GM23338 (cell line): ENCODE measurements around the gene CHST13. TPM values are rescaled to one million over a fixed set of nuclear protein-coding genes. Genes with fewer than 3 reads are reported as not detected.

ENCODE experiments used
- ATAC-seq: fragments of 200-7000 bp; cut with Tn5 transposase; 3 replicates; pipeline ENCODE4 v1.9.1; 2020
- DNase-seq: peaks from one replicate; pipeline ENCODE4 v3.0.0-alpha.2; 2015; ENCODE audit warnings: low spot score
- H2AFZ ChIP-seq: fragments of 200-600 bp; sonication (generic); 2 replicates; pipeline ENCODE4 v1.8.0; 2016; ENCODE audit warnings: antibody characterized with exemption, mild to moderate bottlenecking, moderate library complexity
- H3F3A ChIP-seq: fragments of 200-600 bp; sonication (generic); replicated peaks from 2 replicates; pipeline ENCODE4 v1.8.0; 2017; ENCODE audit warnings: antibody characterized with exemption, mixed run types, low read depth
- H3K27ac ChIP-seq: fragments of 200-600 bp; sonication (generic); 2 replicates; pipeline ENCODE4 v1.6.1; 2016; ENCODE audit warnings: low read depth
- H3K27me3 ChIP-seq: fragments of 200-600 bp; sonication (generic); 2 replicates; pipeline ENCODE4 v1.8.0; 2016; ENCODE audit warnings: mild to moderate bottlenecking, mixed run types, moderate library complexity; ENCODE audit not compliant: insufficient read depth
- H3K36me3 ChIP-seq: fragments of 200-600 bp; sonication (generic); 2 replicates; pipeline ENCODE4 v1.8.0; 2016; ENCODE audit warnings: mild to moderate bottlenecking; ENCODE audit not compliant: insufficient read depth
- H3K4me1 ChIP-seq: fragments of 200-600 bp; sonication (generic); 2 replicates; pipeline ENCODE4 v1.8.0; 2016; ENCODE audit warnings: mild to moderate bottlenecking, moderate library complexity; ENCODE audit not compliant: insufficient read depth
- H3K4me2 ChIP-seq: fragments of 200-600 bp; sonication (generic); 2 replicates; pipeline ENCODE4 v1.7.1; 2017; ENCODE audit warnings: mixed run types
- H3K4me3 ChIP-seq: fragments of 200-600 bp; sonication (generic); 2 replicates; pipeline ENCODE4 v1.6.1; 2016; ENCODE audit warnings: mixed run types
- H3K79me2 ChIP-seq: fragments of 200-600 bp; sonication (generic); replicated peaks from 2 replicates; pipeline ENCODE4 v1.8.0; 2017; ENCODE audit warnings: mild to moderate bottlenecking; ENCODE audit not compliant: insufficient read depth
- H3K9me2 ChIP-seq: fragments of 200-600 bp; sonication (generic); 2 replicates; pipeline ENCODE4 v1.8.0; 2017; ENCODE audit not compliant: insufficient read depth
- H4K20me1 ChIP-seq: fragments of 200-600 bp; sonication (generic); replicated peaks from 2 replicates; pipeline ENCODE4 v1.8.0; 2017; ENCODE audit warnings: mild to moderate bottlenecking; ENCODE audit not compliant: insufficient read depth
- H3K27ac Mint-ChIP-seq: 2 replicates; pipeline ENCODE4 v1.8.0; 2020; ENCODE audit warnings: inconsistent platforms, mild to moderate bottlenecking, moderate library complexity, mixed read lengths
- H3K27me3 Mint-ChIP-seq: 3 replicates; pipeline ENCODE4 v1.8.0; 2022; ENCODE audit warnings: low read depth, mild to moderate bottlenecking, moderate library complexity, mixed read lengths, inconsistent platforms; ENCODE audit not compliant: insufficient read depth, poor library complexity
- H3K36me3 Mint-ChIP-seq: 3 replicates; pipeline ENCODE4 v1.8.0; 2021; ENCODE audit warnings: low read depth, mild to moderate bottlenecking, inconsistent platforms, moderate library complexity, mixed read lengths
- H3K4me1 Mint-ChIP-seq: 3 replicates; pipeline ENCODE4 v1.8.0; 2020; ENCODE audit warnings: mild to moderate bottlenecking, inconsistent platforms, mixed read lengths
- H3K4me3 Mint-ChIP-seq: 3 replicates; pipeline ENCODE4 v1.8.0; 2021; ENCODE audit warnings: moderate library complexity, mild to moderate bottlenecking, inconsistent platforms, mixed read lengths
- H3K9me3 Mint-ChIP-seq: 3 replicates; pipeline ENCODE4 v1.8.0; 2020; ENCODE audit warnings: moderate library complexity, mild to moderate bottlenecking, inconsistent platforms, mixed read lengths
- CREB1 ChIP-seq: fragments of 250-450 bp; sonication (Bioruptor Pico); IDR thresholded peaks from 2 replicates; pipeline ENCODE4 v1.5.0; 2020; ENCODE audit warnings: low read depth, mild to moderate bottlenecking, moderate library complexity
- CTCF ChIP-seq, 2 experiments: fragments of 200-600 bp in 1 of 2; sonication (generic) in 1 of 2; conservative IDR thresholded peaks; 2 replicates each; pipeline versions ENCODE4 v1.5.1 to v1.6.1; 2016 to 2017; ENCODE audit warnings: antibody characterized with exemption in 2 of 2, low read depth in 2 of 2, mild to moderate bottlenecking in 2 of 2, moderate library complexity in 1 of 2
- EZH2phosphoT487 ChIP-seq: fragments of 200-600 bp; sonication (generic); IDR thresholded peaks from one replicate; pipeline ENCODE4 v1.8.1; 2018; ENCODE audit warnings: antibody characterized with exemption; ENCODE audit not compliant: unreplicated experiment
- REST ChIP-seq: IDR thresholded peaks from one replicate; pipeline ENCODE4 v1.6.1; 2018; ENCODE audit warnings: antibody characterized with exemption; ENCODE audit not compliant: unreplicated experiment
- ZNF462 ChIP-seq: fragments of 250-450 bp; sonication (Bioruptor Pico); IDR thresholded peaks from 2 replicates; pipeline ENCODE4 v1.5.0; 2020; ENCODE audit warnings: mild to moderate bottlenecking, moderate library complexity
- polyA plus RNA-seq: library from polyadenylated mRNA; unstranded; fragments of >200 nt; fragmentation: Nextera tagmentation; extraction: Ambion mirVana; gene quantifications from 2 replicates; pipeline ENCODE4 v1.2.1, GENCODE V29; 2016
- total RNA-seq: library from RNA; depleted of rRNA; stranded (reverse); fragments of >200 nt; shearing (Covaris generic); gene quantifications from 2 replicates; pipeline ENCODE4 v1.2.3, GENCODE V29; 2014

Gene CHST13
- total and polyA plus RNA-seq, 2 experiments from 2014 or later, result 3.7 to 8.4 TPM

GRCh38 chr3:126551121-126551838, 27.3 kb downstream of the CHST13 start (continued):
- no peak for TF ChIP-seq CREB1 (CRISPR knock-in tag)
- TF ChIP-seq REST, result no peak
- no peak for TF ChIP-seq CTCF (conservative IDR thresholded peaks at IDR 0.05; ENCODE audit: low read depth in 2 of 2)

- no peak overlapping the region for H3K27ac ChIP-seq
- no peaks in the 10 kb centered on the region for H3K36me3 ChIP-seq
- ATAC-seq (no peak), DNase-seq (no peak)
- no peaks in the 10 kb centered on the region for H4K20me1 ChIP-seq
- Mint-ChIP-seq H3K4me3 (no peak overlapping the region), H3K27me3 (peaks cover 15% of the 10 kb centered on the region), H3K4me1 (peaks cover 37% of the 10 kb centered on the region), H3K36me3 (no peaks in the 10 kb centered on the region), H3K27ac (no peak overlapping the region), H3K9me3 (no peaks in the 10 kb centered on the region; the same call in 2 of the 3 replicates)
- no peaks in the 10 kb centered on the region for H3F3A ChIP-seq
- H3K4me1 ChIP-seq, result peaks cover 18% of the 10 kb centered on the region
- no peak overlapping the region for H3K4me3 ChIP-seq
- TF ChIP-seq ZNF462 (CRISPR knock-in tag) (no peak), EZH2phosphoT487 (no peak)
- no peak overlapping the region for H2AFZ ChIP-seq
- no peaks in the 10 kb centered on the region for H3K79me2 ChIP-seq
- H3K9me2 ChIP-seq, result no peaks in the 10 kb centered on the region
- no peaks in the 10 kb centered on the region for H3K27me3 ChIP-seq
- H3K4me2 ChIP-seq, result no peak overlapping the region
Observed at GRCh38 chr3:126551839-126552687, 28.1 kb downstream of the CHST13 start.
